Fibroblast of skin of left quadriceps (primary cell): ENCODE data around the gene OARD1.
"Not testable (repeated sequence)": the region's sequence is repeated elsewhere in the genome, so short reads cannot be mapped to it uniquely, and the experiment has no call there.

Experiments used
- DNase-seq, 2 experiments: peaks; one replicate each; pipeline ENCODE4 v3.0.0-alpha.2; 2013; ENCODE audit warnings: low read depth in 2 of 2

The OARD1 gene

DNA sequence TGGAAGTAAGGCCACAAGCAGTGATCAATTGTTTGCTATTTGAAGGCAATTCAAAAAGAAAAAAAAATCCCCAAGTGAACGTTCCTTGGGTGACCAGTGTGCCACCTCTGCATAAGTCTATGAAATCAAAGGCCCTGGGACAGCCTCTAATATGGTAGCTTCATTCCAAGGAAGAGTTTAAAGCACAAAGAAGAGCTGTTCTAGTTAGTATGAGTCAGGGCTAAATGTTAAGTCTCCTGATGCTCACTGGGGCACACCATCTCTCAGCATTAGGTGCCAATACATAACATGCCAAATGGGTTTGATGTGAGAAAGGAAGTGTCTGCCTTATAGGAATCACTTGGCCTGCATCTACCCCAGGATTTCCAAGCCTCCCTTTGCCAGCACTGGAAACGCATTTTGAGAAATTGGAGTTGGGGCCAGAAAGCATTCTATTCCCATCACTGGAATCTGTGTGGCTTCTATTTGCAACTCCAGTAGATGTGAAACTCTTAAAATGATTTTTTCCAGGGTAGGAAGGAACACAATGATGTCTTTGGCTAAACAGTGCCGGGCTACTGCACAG lies 46.1 kb downstream of the OARD1 start:
- no peak for DNase-seq

GRCh38 chr6:41023114-41023513 lies 49.0 kb downstream of the OARD1 start:
- no peak for DNase-seq

GRCh38 chr6:41022294-41022693 lies 49.9 kb downstream of the OARD1 start:
- DNase-seq = no peak

GRCh38 chr6:41021832-41022231 lies 50.3 kb downstream of the OARD1 start:
- DNase-seq = peak; percentile 42 to 45

GRCh38 chr6:41017663-41018062 lies 54.5 kb downstream of the OARD1 start:
- DNase-seq = no peak

DNA sequence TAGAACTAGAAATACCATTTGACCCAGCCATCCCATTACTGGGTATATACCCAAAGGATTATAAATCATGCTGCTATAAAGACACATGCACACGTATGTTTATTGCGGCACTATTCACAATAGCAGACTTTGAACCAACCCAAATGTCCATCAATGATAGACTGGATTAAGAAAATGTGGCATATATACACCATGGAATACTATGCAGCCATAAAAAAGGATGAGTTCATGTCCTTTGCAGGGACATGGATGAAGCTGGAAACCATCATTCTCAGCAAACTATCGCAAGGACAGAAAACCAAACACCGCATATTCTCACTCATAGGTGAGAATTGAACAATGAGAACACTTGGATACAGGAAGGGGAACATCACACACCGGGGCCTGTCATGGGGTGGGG lies 56.3 kb downstream of the OARD1 start:
- DNase-seq = not testable (repeated sequence)

- DNase-seq = no peak
Measured at GRCh38 chr6:41014780-41015179, 57.4 kb downstream of the OARD1 start.
